HepG2 (cell line): ENCODE data around the gene RAPGEFL1. TPM values are rescaled to one million over a fixed set of nuclear protein-coding genes. Genes with fewer than 3 reads are reported as not detected.

Experiments used
- ATAC-seq: fragments of 200-7000 bp; cut with Tn5 transposase; 3 replicates; pipeline ENCODE4 v1.9.1; 2020; ENCODE audit warnings: mild to moderate bottlenecking, moderate library complexity
- BruUV-seq: library from RNA; stranded (reverse); fragments of 400-500 nt; replicated peaks from 2 replicates; lab custom pipeline; 2021; lab: Mats Ljungman, UMichigan
- CTCF ChIA-PET: fragments of 300-600 bp; formaldehyde crosslinking; extraction: SDS; loops from one replicate; lab custom pipeline; 2021; ENCODE audit warnings: low total read pairs, inconsistent platforms, low intra/inter-chr PET ratio; lab: Yijun Ruan, JAX
- POLR2A ChIA-PET: fragments of 350-600 bp; sonication (Branson Sonifier 250); formaldehyde crosslinking; loops from one replicate; lab custom pipeline; 2020; ENCODE audit warnings: antibody characterized with exemption, inconsistent platforms; lab: Yijun Ruan, JAX
- DNase-seq: peaks from one replicate; pipeline ENCODE4 v3.0.0-alpha.2; 2015; ENCODE audit warnings: low spot score
- FAIRE-seq: peaks from 3 replicates; lab custom pipeline; 2011; peaks lifted over from hg19 to GRCh38; lab: Jason Lieb, UNC
- H2AFZ ChIP-seq: one replicate; pipeline ENCODE4 v1.6.1; 2011; ENCODE audit warnings: low read length, inconsistent platforms
- H3K27ac ChIP-seq: fragments of 300-600 bp; 3 replicates; pipeline ENCODE4 v1.8.0; 2011; ENCODE audit warnings: mixed run types, mild to moderate bottlenecking, mixed read lengths, low read length, inconsistent platforms; ENCODE audit not compliant: insufficient read depth; ENCODE audit errors: extremely low read length
- H3K27me3 ChIP-seq, 2 experiments: fragments of 200-600 bp in 1 of 2; 2 replicates in 1 of 2; 3 replicates in 1 of 2; pipeline versions ENCODE4 v1.6.0 to v1.8.0; 2011; ENCODE audit warnings: low read length in 2 of 2, mild to moderate bottlenecking in 2 of 2, moderate library complexity in 2 of 2, inconsistent platforms in 1 of 2; ENCODE audit not compliant: insufficient read depth in 2 of 2, control insufficient read depth in 1 of 2
- H3K36me3 ChIP-seq, 2 experiments: fragments of 200-600 bp in 1 of 2; replicated peaks in 1 of 2; 2 replicates in 1 of 2; 3 replicates in 1 of 2; pipeline versions ENCODE4 v1.5.1 to v1.8.0; 2011; ENCODE audit warnings: low read length in 2 of 2, inconsistent platforms in 1 of 2; ENCODE audit not compliant: insufficient read depth in 2 of 2, control insufficient read depth in 1 of 2
- H3K4me1 ChIP-seq: 2 replicates; pipeline ENCODE4 v1.5.1; 2012; ENCODE audit warnings: low read length, inconsistent platforms; ENCODE audit not compliant: insufficient read depth
- H3K4me2 ChIP-seq: 2 replicates; pipeline ENCODE4 v1.6.0; 2011; ENCODE audit warnings: low read depth, low read length, inconsistent platforms
- H3K4me3 ChIP-seq, 3 experiments: fragments of 200-600 bp in 1 of 3; sonication (generic), shearing (Covaris generic) in 1 of 3; replicated peaks in 1 of 3; 2 replicates each; pipeline ENCODE4 v1.5.1; 2011 to 2016; ENCODE audit warnings: low read length in 3 of 3, inconsistent platforms in 2 of 3, low read depth in 2 of 3, mild to moderate bottlenecking in 2 of 3, control low read depth in 1 of 3, mixed read lengths in 1 of 3; ENCODE audit not compliant: insufficient read depth in 1 of 3
- H3K79me2 ChIP-seq: one replicate; pipeline ENCODE4 v1.6.1; 2011; ENCODE audit warnings: low read length, inconsistent platforms; ENCODE audit not compliant: insufficient read depth
- H3K9ac ChIP-seq: 2 replicates; pipeline ENCODE4 v1.6.0; 2011; ENCODE audit warnings: mild to moderate bottlenecking, low read depth, low read length, inconsistent platforms; ENCODE audit not compliant: insufficient read depth
- H3K9me3 ChIP-seq: 2 replicates; pipeline ENCODE4 v1.5.1; 2012; ENCODE audit warnings: mild to moderate bottlenecking, low read length
- H4K20me1 ChIP-seq: 2 replicates; pipeline ENCODE4 v1.6.0; 2011; ENCODE audit warnings: inconsistent platforms, mild to moderate bottlenecking, low read length, moderate library complexity; ENCODE audit not compliant: insufficient read depth
- BORCS8-MEF2B ChIP-seq: sonication (generic); formaldehyde crosslinking; IDR thresholded peaks from 2 replicates; pipeline ENCODE4 v1.8.0; 2022; ENCODE audit warnings: mild to moderate bottlenecking, missing genetic modification reagents
- CBX5 ChIP-seq: sonication (generic); formaldehyde crosslinking; IDR thresholded peaks from 2 replicates; pipeline ENCODE4 v1.4.0; 2020; ENCODE audit warnings: missing genetic modification reagents, borderline replicate concordance
- IKZF1 ChIP-seq: fragments of 450-650 bp; IDR thresholded peaks from 2 replicates; pipeline ENCODE4 v1.7.1; 2016
- KAT2B ChIP-seq: fragments of 150-350 bp; IDR thresholded peaks from 2 replicates; pipeline ENCODE4 v1.6.1; 2014; ENCODE audit warnings: low read depth, low read length, borderline replicate concordance
- RFX3 ChIP-seq: IDR thresholded peaks from 2 replicates; pipeline ENCODE4 v1.6.1; 2016; ENCODE audit warnings: missing biosample characterization, missing genetic modification reagents
- SRY ChIP-seq: sonication (generic); formaldehyde crosslinking; IDR thresholded peaks from 2 replicates; pipeline ENCODE4 v1.8.0; 2022; ENCODE audit warnings: mild to moderate bottlenecking, missing genetic modification reagents
- ZNF263 ChIP-seq: sonication (generic); formaldehyde crosslinking; IDR thresholded peaks from 2 replicates; pipeline ENCODE4 v1.4.0; 2020; ENCODE audit warnings: missing genetic modification reagents
- ZNF788 ChIP-seq: sonication (generic); formaldehyde crosslinking; IDR thresholded peaks from 2 replicates; pipeline ENCODE4 v1.5.0; 2020; ENCODE audit warnings: mild to moderate bottlenecking, missing genetic modification reagents, borderline replicate concordance
- ZNF883 ChIP-seq: sonication (generic); formaldehyde crosslinking; IDR thresholded peaks from 2 replicates; pipeline ENCODE4 v1.5.1; 2020; ENCODE audit warnings: mild to moderate bottlenecking, missing genetic modification reagents; ENCODE audit errors: not compliant biosample characterization
- ZSCAN20 ChIP-seq: sonication (generic); formaldehyde crosslinking; IDR thresholded peaks from 2 replicates; pipeline ENCODE4 v1.4.0; 2020; ENCODE audit warnings: missing genetic modification reagents, mild to moderate bottlenecking, borderline replicate concordance
- WGBS: methylation state at CpG from one replicate; pipeline ENCODE4 v1.1.6; 2017; ENCODE audit warnings: low lambda C conversion rate; 5-methylcytosine and 5-hydroxymethylcytosine counted together
- in situ Hi-C: cut with HindIII; loops from 2 replicates; pipeline ENCODE4 v1.10.0; 2017; ENCODE audit warnings: low pct_unique_long_range_greater_than_20kb; ENCODE audit not compliant: extremely low pct_ligation_motif_present
- intact Hi-C: fragments of 100-400 bp; cut with micrococcal nuclease; formaldehyde crosslinking; loops from one replicate; pipeline ENCODE4 v1.10.0; 2022; ENCODE audit not compliant: unreplicated experiment
- polyA plus RNA-seq, 8 experiments: library from polyadenylated mRNA; depleted of rRNA in 3 of 8; stranded (reverse) in 7 of 8; unstranded in 1 of 8; fragments of >200 nt; fragmentation: Illumina TruSeq in 4 of 8; extraction: Trizol in 4 of 8; gene quantifications; 2 replicates each; pipeline versions ENCODE4 v1.2.1 to v1.2.3, GENCODE V29; 2011 to 2016; ENCODE audit warnings: low read depth in 4 of 8, missing spikeins in 1 of 8, mixed read lengths in 1 of 8; ENCODE audit not compliant: insufficient read depth in 1 of 8
- total RNA-seq, 5 experiments: library from RNA; depleted of rRNA; stranded (reverse); fragments of >200 nt; fragmentation: Illumina TruSeq; extraction: Trizol; gene quantifications; 2 replicates each; pipeline ENCODE4 v1.2.3, GENCODE V29; 2016; ENCODE audit warnings: low read depth in 1 of 5
- TF ChIP-seq, protein P1 (sequence below): sonication (generic); formaldehyde crosslinking; IDR thresholded peaks from 2 replicates; pipeline ENCODE4 v1.4.0; 2020; ENCODE audit warnings: missing genetic modification reagents, mild to moderate bottlenecking, borderline replicate concordance
- TF ChIP-seq, protein P2 (sequence below): sonication (generic); formaldehyde crosslinking; IDR thresholded peaks from 2 replicates; pipeline ENCODE4 v1.4.0; 2020; ENCODE audit warnings: mild to moderate bottlenecking, missing genetic modification reagents

RAPGEFL1 gene
- total and polyA plus RNA-seq, 2 of the 13 experiments (the other 11 are each of a cell fraction or from before 2014, with no cell fraction given) = 4.5 to 7.8 TPM

DNA sequence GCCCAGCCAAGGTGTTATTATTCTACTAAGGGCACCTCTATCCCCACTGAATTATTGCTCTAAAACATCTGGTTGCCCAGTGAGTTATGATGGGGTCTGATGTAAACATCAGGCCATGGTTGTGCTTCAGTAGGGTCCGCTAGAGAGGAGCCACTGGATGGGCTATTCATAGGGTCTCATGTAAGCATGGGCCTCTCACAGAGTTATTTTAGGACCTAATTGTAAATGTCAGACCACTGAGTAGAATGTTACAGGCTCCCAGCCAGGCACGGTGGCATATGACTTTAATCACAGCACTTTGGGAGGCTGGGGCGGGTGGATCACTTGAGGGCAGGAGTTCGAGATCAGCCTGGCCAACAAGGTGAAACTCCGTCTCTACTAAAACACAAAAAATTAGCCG lies 5.3 kb downstream of the RAPGEFL1 start (continued):
- TF ChIP-seq IKZF1 (no peak), ZNF263 (no peak), BORCS8-MEF2B (CRISPR knock-in tag) (no peak), KAT2B (no peak), ZNF883 (CRISPR knock-in tag) (no peak)
- TF ChIP-seq, all 625 proteins: peak for 0

DNA sequence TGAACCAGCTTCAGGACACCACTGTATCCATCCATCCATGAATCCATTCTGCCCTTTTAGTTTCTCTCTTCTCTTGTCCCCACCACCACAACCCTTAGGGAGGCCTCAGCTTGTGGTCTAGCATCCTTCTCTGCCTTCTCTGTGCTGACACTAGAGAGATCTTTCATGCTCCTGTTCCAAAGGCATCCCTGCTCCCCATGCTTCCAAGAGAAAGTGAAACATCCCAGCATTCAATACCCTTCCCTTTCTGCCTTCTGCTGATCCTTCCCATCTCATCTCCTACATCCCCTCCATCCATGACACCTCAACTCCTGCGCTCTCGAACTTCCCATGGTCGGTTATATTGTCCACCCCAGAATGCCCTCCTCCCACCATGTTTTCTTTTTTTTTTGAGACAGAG lies 10.0 kb downstream of the RAPGEFL1 start:
- ATAC-seq (no peak), DNase-seq (no peak), FAIRE-seq (no peak)
- TF ChIP-seq ZNF788 (CRISPR knock-in tag) = no peak
- no peak for TF ChIP-seq RFX3 (CRISPR knock-in tag)
- TF ChIP-seq, protein P1, sequence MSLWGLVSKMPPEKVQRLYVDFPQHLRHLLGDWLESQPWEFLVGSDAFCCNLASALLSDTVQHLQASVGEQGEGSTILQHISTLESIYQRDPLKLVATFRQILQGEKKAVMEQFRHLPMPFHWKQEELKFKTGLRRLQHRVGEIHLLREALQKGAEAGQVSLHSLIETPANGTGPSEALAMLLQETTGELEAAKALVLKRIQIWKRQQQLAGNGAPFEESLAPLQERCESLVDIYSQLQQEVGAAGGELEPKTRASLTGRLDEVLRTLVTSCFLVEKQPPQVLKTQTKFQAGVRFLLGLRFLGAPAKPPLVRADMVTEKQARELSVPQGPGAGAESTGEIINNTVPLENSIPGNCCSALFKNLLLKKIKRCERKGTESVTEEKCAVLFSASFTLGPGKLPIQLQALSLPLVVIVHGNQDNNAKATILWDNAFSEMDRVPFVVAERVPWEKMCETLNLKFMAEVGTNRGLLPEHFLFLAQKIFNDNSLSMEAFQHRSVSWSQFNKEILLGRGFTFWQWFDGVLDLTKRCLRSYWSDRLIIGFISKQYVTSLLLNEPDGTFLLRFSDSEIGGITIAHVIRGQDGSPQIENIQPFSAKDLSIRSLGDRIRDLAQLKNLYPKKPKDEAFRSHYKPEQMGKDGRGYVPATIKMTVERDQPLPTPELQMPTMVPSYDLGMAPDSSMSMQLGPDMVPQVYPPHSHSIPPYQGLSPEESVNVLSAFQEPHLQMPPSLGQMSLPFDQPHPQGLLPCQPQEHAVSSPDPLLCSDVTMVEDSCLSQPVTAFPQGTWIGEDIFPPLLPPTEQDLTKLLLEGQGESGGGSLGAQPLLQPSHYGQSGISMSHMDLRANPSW = no peak
- no peak for TF ChIP-seq CBX5
- TF ChIP-seq, protein P2, sequence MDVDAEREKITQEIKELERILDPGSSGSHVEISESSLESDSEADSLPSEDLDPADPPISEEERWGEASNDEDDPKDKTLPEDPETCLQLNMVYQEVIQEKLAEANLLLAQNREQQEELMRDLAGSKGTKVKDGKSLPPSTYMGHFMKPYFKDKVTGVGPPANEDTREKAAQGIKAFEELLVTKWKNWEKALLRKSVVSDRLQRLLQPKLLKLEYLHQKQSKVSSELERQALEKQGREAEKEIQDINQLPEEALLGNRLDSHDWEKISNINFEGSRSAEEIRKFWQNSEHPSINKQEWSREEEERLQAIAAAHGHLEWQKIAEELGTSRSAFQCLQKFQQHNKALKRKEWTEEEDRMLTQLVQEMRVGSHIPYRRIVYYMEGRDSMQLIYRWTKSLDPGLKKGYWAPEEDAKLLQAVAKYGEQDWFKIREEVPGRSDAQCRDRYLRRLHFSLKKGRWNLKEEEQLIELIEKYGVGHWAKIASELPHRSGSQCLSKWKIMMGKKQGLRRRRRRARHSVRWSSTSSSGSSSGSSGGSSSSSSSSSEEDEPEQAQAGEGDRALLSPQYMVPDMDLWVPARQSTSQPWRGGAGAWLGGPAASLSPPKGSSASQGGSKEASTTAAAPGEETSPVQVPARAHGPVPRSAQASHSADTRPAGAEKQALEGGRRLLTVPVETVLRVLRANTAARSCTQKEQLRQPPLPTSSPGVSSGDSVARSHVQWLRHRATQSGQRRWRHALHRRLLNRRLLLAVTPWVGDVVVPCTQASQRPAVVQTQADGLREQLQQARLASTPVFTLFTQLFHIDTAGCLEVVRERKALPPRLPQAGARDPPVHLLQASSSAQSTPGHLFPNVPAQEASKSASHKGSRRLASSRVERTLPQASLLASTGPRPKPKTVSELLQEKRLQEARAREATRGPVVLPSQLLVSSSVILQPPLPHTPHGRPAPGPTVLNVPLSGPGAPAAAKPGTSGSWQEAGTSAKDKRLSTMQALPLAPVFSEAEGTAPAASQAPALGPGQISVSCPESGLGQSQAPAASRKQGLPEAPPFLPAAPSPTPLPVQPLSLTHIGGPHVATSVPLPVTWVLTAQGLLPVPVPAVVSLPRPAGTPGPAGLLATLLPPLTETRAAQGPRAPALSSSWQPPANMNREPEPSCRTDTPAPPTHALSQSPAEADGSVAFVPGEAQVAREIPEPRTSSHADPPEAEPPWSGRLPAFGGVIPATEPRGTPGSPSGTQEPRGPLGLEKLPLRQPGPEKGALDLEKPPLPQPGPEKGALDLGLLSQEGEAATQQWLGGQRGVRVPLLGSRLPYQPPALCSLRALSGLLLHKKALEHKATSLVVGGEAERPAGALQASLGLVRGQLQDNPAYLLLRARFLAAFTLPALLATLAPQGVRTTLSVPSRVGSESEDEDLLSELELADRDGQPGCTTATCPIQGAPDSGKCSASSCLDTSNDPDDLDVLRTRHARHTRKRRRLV = no peak
- no peak for TF ChIP-seq SRY (CRISPR knock-in tag)
- TF ChIP-seq ZSCAN20 = no peak
- WGBS = 86% methylated on average over 3 of the region's 3 CpGs
- no peak overlapping the region for H3K4me3 ChIP-seq
- no peaks in the 10 kb centered on the region for H3K79me2 ChIP-seq
- no peak overlapping the region for H3K4me2 ChIP-seq
- peaks cover 35% of the 10 kb centered on the region for H3K4me1 ChIP-seq
- in situ Hi-C loops (no loop called here), intact Hi-C loops (no loop called here)
- CTCF ChIA-PET = no interaction called here
- no peak overlapping the region for H3K27ac ChIP-seq
- no peaks in the 10 kb centered on the region for H4K20me1 ChIP-seq
- H2AFZ ChIP-seq = no peak overlapping the region
- POLR2A ChIA-PET = no interaction called here
- BruUV-seq = no TSS peak
- no peaks in the 10 kb centered on the region for H3K9me3 ChIP-seq
- H3K9ac ChIP-seq = no peak overlapping the region
- H3K27me3 ChIP-seq = no peaks in the 10 kb centered on the region
- no peaks in the 10 kb centered on the region for H3K36me3 ChIP-seq
